Daoy (cell line): ENCODE results near the gene CAMK2N1. TPM values are rescaled to one million over a fixed set of nuclear protein-coding genes. Genes with fewer than 3 reads are reported as not detected.

Experiments
- DNase-seq: peaks from one replicate; pipeline ENCODE4 v3.0.0-alpha.2; 2015; ENCODE audit warnings: low read depth
- total RNA-seq: library from RNA; depleted of rRNA; stranded (reverse); fragments of >200 nt; shearing (Covaris generic); gene quantifications from 2 replicates; pipeline ENCODE4 v1.2.3, GENCODE V29; 2014; rRNA removed

Gene CAMK2N1
- total RNA-seq, 1 experiment from 2014 or later = 5.4 TPM

- no peak for DNase-seq
These were observed 40.1 kb downstream of the CAMK2N1 start for GRCh38 chr1:20445956-20446355.

- no peak for DNase-seq
These were observed 42.1 kb downstream of the CAMK2N1 start for GRCh38 chr1:20443703-20444586.

DNA sequence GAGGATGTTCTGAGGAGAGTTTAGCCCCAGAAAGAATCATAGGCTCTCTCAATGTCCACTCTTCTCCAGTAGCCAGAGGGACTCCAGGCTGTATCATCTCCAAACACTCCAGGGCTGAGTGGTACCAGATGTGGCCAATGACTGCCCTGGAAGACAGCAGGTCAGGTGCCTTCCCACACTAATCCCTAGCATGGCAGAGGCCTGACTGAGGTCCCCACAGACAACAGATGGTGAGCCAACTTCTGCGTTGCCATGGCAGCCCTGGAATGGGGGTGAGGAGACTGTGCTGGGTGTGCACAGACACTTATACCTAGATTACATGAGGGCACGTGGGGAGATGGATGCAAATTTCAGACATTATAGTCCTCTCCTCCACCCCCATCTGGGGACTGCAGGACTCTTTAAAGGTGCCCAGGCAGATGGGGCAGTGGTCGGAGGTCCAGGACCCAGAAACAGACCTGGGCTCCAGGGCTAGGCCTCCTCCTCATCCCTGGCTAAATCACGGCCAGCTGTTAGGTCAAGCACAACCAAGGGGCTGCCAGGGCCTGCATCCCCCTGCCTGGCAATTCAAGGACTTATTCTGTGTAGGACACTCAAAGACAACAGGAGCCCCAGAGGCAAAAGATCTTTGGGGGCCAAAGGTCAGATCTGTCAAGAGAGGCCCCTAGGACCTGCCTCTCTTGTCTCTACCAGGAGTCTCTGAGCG lies 42.9 kb downstream of the CAMK2N1 start:
- no peak for DNase-seq

GRCh38 chr1:20440785-20441200 lies 45.2 kb downstream of the CAMK2N1 start:
- DNase-seq = peak; percentile 73

- no peak for DNase-seq
These were observed 46.7 kb downstream of the CAMK2N1 start for GRCh38 chr1:20439282-20439681.

DNA sequence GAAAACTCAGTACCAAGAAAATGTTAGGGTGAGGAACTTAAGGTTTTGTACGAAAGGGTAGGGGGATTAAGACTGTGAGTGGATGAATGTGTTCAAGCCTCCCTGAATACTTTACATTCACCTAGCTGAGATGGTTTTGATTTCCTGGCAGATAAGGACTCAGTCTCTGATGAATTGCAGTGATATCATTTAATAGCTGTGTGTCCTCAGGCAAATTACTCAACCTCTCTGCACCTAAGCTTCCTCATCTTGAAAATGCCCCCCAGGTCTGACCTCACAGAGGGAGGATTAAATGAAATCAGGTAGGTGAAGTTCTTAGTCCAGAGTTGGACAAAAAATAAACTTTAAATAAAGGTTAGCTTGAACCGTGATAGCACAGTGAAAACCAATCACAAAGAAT lies 48.4 kb downstream of the CAMK2N1 start:
- DNase-seq = no peak

DNA sequence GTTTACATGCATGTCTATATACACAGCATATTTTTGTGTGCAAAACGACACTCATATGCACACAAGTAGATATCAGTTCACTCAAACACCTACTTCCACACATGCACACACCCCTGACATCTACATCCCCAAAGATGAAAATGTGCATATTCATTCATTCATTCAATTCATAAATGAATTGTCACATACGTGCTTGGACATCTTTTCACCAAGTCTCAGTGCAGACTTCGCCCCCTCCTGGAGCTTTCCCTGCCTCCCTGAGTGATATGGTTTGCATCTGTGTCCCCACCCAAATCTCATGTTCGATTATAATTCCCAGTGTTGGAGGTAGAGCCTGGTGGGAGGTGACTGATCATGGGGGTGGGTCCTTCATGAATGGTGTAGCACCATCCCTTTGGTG lies 53.1 kb downstream of the CAMK2N1 start:
- no peak for DNase-seq

Other genes starting within 250 kb of the CAMK2N1 start
- gene VWA5B1, start 195.3 kb downstream of the CAMK2N1 start, total RNA-seq = not detected in 2 replicates
- gene MUL1, start 21.9 kb upstream of the CAMK2N1 start, total RNA-seq = 44.8 and 52.6 TPM in 2 replicates
- 0.29 TPM in 1 of 2 replicates, not detected in the other for gene FAM43B, start 66.4 kb upstream of the CAMK2N1 start, total RNA-seq
- 1.5 TPM in 1 of 2 replicates, not detected in the other for gene CDA, start 102.9 kb upstream of the CAMK2N1 start, total RNA-seq
- 76.0 and 78.5 TPM in 2 replicates for gene PINK1, start 147.2 kb upstream of the CAMK2N1 start, total RNA-seq
- 239 and 311 TPM in 2 replicates for gene DDOST, start 175.2 kb upstream of the CAMK2N1 start, total RNA-seq
- gene KIF17, start 231.8 kb upstream of the CAMK2N1 start, total RNA-seq = 0.06 TPM in 1 of 2 replicates, not detected in the other
- 1.3 and 2.2 TPM in 2 replicates for gene SH2D5, start 246.5 kb upstream of the CAMK2N1 start, total RNA-seq